SW 1271 (cell line): ENCODE data around the gene TUBB4B.
A peak's percentile ranks its signal among the peaks of the same experiment; 100 is the strongest.

Experiments used
- DNase-seq, 2 experiments: peaks; one replicate each; lab custom pipeline; 2025; lab: John Stamatoyannopoulos, UW

TUBB4B gene

GRCh38 chr9:137240841-137241489 lies at the start of gene TUBB4B:
TUBB4B (plus strand) TSS chr9:137241287; CDS start chr9:137241361, 74 bp downstream.
- DNase-seq: peak; percentile 99 to 100

DNA sequence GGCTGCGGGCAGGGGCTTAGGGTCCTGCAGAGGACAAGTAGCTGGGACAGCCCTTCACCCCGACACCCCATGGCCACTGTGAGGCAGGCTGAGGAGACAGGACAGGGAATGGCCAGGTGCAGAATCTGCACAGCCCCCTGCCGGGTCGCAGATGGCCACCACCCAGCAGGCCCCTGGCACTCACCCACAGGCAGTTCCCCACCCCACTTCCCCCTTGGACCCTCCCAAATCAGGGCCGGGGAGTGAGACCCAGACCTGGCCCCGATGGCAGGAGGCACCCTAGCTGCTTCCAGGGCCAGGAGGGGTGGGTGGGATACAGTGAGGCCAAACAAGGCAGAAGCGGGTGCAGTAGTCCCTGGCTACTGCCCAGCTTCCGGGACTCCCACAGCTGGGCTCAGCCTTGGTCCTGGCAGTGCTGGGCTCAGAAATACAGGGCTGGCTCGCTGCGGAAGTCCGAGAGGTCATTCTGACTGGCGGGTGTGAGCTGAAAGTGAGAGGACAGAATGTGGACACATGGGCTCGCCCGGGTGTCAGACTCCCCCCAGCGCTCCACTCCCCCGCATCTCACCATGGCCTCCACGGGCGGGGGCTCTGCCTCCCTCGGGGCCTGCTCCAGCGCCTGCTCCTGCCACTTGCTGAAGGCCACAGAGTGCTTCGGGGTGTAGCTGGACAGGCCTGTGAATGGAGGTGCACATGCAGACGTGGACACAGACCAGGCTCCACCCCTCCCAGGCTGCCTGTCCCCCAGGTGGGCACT lies 49.2 kb upstream of the TUBB4B start:
- DNase-seq: no peak

DNA sequence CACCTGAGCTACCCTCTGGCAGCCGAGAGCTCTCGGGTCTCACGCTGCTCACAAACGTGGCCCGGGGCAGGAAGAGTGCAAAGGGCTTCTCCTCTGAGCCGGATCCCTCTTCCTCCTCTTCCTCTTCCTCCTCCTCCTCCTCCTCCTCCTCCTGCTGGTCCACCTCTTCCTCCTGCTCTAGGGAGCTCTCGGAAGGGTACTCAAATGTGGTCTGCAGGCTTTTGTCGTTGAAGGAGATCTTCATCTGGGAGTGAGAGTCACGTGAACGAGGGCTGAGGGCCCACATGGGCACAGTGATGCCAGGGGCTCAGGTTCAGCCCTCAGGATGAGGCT lies 48.7 kb upstream of the TUBB4B start:
- no peak for DNase-seq

GRCh38 chr9:137192859-137193258 lies 48.2 kb upstream of the TUBB4B start:
- no peak for DNase-seq

GRCh38 chr9:137193771-137194170 lies 47.3 kb upstream of the TUBB4B start:
- DNase-seq: no peak

DNA sequence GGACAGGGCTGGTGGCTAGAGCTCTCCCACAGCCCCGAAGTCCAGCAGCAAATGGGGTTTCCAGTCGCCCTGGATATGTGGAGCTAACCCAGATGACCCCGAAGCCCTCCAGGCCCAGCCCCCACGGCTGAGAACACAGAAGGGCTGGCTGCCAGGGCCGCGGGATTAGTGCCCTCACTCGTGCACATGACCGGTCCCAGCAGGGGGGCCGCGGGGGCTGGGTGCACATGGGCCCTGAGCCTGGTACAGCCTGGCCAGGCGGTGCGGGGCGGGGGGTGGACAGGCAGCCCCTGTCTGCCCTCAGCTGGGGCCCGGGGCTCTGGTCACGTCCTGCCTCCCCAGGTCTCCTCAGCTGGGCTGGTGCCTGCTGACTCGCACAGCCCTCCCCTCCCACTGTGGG lies 46.7 kb upstream of the TUBB4B start:
- DNase-seq: no peak

GRCh38 chr9:137194909-137195308 lies 46.2 kb upstream of the TUBB4B start:
- no peak for DNase-seq

- DNase-seq: no peak
These were observed 45.4 kb upstream of the TUBB4B start for GRCh38 chr9:137195525-137196220.

GRCh38 chr9:137198051-137198901 lies 42.8 kb upstream of the TUBB4B start:
- no peak for DNase-seq

DNA sequence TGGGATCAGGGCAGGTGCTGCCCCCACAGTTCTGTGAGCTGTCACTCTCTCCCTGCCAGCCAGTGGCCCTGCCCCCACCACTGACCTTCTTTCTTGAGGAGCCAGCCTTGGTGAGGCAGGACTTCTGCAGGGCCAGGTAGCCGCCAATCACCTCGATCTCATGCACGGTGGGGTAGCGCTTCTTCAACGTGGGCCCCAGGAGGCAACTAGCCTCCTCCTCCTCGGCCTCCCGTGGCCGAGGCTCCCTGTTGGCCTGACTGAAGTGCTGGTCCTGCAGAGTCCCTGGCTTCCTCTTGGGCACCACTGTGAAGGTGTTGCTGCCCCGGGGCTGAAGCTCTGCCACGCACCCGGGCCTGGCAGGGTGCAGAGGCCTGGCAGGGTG lies 42.2 kb upstream of the TUBB4B start:
- no peak for DNase-seq

DNA sequence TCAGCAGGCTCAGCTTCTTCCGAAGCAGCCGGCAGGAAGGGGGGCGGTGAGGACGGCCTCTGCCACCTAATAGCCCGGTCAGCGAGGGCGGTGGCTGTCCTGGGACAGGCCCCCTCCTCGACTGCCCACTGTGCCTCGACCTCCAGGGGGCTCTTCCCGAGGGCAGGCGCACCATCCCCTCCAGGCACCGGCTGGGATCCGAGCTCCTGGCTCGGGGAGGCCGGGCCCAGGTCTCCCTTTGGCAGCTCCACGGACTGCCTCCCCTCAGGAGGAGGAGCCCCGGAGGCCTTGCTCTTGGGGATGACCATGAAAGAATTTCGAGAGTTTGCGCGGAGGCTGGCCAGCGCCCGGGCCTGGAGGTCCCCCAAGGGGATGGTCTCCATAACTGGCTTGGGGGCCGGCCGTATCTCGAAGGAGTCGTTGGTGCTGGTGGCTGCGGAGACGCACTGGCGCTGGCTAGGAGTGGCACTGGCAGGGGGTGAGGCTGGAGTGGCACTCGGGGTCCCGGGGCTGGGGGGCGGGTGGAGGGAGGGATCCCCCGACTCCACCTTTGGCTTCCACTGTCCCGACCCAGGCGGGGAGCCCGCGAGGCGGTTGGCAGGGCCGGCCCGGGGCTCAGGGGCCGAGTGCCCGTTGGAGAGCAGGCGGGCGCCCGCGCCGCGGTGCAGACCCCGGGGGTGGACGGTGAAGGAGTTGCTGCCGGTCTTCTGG lies 41.5 kb upstream of the TUBB4B start:
- DNase-seq: no peak

- DNase-seq: peak; percentile 99
These were observed 40.5 kb upstream of the TUBB4B start, which contains the start of gene TPRN for GRCh38 chr9:137200311-137201204. TPRN (minus strand) TSS chr9:137200741; CDS start chr9:137200711, 30 bp downstream.

DNA sequence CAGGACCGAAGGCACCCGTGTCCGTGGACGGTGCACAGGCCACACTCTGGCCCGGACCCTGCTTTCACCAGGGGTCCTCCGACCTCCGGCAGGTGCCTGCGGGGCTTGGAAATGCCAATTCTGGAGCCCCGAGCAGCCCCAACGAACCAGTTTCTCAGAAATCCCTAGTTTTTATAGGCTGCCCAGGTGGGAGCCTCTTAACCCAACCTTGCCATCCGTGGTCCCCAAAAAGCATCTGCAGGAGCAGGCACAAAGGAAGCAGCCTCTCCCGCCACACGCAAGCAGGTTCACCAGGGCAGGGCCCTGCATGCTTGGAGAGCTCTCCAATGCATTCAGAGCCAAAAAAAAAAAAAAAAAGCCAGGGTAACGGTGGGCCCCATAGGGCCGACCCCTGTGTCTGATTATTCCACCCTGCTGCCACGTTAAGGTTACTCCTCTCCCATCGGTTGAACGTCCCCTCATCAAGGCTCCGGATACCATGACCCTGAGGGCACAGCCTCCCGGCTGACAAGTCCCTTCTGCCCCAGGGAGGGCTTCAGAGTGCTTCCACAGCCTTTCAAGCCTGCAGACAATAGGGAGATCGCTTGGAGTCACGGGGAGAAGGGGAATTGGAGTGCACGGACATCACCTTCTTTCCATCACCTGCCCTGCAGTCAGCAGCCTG lies 39.8 kb upstream of the TUBB4B start:
- no peak for DNase-seq

GRCh38 chr9:137202966-137203365 lies 38.1 kb upstream of the TUBB4B start:
- no peak for DNase-seq

- no peak for DNase-seq
These were observed 36.4 kb upstream of the TUBB4B start for GRCh38 chr9:137204731-137205125.

GRCh38 chr9:137205126-137206069 lies 35.7 kb upstream of the TUBB4B start, which contains the start of the genes NDOR1 and TMEM203:
NDOR1 (plus strand) TSS chr9:137205700; CDS start chr9:137205778, 78 bp downstream.
TMEM203 (minus strand) TSS chr9:137205648; CDS start chr9:137205414, 234 bp downstream.
- DNase-seq: peak; percentile 73 to 82

DNA sequence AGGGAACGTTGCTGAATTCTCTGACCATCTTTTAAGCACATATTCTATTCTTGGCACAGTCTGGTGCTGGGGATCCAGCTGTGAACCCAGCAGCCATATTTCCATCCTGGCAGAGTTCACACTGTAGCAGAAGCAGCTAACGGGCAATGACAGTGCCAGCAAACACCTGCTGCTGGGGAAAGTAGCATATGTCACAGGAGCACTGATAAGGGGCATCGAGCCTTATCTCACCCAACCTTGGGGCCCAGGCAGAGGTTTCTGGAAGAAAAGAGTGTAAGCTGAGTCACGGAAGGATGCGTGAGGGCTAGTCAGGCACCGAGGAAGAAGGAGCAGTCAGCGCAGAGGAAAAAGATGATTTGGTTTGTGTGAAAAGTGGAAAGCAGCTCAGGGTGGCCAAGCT lies 34.5 kb upstream of the TUBB4B start:
- no peak for DNase-seq

GRCh38 chr9:137211532-137211931 lies 29.6 kb upstream of the TUBB4B start:
- no peak for DNase-seq
